ENCODE results near the gene GFRA3.
"Not testable (repeated sequence)": the region's sequence is repeated elsewhere in the genome, so short reads cannot be mapped to it uniquely, and the experiment has no call there.

The GFRA3 gene, protein sequence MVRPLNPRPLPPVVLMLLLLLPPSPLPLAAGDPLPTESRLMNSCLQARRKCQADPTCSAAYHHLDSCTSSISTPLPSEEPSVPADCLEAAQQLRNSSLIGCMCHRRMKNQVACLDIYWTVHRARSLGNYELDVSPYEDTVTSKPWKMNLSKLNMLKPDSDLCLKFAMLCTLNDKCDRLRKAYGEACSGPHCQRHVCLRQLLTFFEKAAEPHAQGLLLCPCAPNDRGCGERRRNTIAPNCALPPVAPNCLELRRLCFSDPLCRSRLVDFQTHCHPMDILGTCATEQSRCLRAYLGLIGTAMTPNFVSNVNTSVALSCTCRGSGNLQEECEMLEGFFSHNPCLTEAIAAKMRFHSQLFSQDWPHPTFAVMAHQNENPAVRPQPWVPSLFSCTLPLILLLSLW

DNA sequence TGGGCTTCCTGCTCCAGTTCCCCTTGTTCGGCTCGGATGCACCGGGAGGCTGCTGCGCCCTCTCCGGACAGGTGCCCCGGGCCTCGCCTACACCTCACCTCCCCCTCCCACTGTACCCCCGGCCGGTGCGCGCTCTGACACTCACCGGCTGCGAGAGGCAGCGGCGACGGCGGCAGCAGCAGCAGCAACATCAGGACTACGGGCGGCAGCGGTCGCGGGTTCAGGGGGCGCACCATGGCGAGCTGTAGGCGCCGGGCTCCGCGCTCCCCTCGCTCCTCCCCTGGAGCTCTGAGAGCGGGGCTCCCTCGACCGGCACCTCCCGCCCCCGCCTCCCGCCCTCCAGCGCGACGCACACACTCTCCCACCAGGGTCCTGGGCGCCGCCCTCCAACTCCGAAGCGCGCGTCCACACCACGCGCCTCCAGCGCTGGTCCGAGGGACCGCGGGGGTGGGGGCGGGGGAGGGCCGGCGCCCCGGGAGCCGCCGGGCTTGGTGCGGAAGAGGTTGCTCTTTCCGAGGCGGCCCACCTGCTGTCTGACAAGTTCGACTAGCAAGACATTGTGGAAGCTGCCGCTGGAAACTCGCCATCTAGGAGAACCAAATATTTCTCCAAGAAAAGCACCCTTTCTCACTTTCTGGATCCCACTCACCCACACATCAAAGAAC is at the start of gene GFRA3:
TSS of gene GFRA3 (minus strand) at position 433 of the 665 bp plus-strand sequence. CDS start at position 236, 197 bp downstream.
- in situ Hi-C loops (cut with MboI; ENCODE audit: low sequenced_read_pairs), result no loop called here

DNA sequence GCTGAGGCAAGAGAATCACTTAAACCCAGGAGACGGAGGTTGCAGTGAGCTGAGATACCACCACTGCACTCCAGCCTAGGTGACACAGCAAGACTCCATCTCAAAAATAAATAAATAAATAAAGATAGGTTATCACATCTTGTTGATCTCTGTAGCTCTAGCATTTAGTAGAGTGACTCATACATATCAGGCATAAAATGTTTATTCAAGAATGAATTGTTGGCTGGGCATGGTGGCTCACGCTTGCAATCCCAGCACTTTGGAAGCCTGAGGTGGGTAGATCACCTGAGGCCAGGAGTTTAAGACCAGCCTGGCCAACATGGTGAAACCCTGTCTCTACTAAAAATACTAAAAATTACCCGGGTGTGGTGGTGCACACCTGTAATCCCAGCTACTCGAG is 43.8 kb upstream of the GFRA3 start:
- in situ Hi-C loops (cut with MboI; ENCODE audit: low sequenced_read_pairs), result not testable (repeated sequence)

DNA sequence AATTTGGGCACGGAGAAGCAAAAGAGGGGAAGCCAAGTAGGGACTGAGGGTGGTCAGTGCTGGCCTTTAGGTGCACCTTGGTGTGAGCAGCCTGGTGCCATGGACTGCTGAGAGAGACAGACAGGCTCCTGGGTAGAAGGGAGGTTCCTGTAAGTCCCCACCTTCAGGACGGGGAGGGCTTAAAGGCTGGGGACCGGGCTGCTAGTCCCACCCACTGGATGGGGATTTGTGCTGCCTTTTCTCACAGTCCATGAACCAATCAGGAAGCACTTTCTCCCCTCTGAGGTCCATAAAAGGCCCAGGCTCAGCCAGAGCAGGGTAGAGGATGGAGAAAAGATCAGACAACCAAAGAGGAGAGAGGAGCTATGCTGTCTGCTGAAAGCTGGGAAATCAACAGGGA is 41.9 kb upstream of the GFRA3 start:
- in situ Hi-C loops (cut with MboI; ENCODE audit: low sequenced_read_pairs), result no loop called here

DNA sequence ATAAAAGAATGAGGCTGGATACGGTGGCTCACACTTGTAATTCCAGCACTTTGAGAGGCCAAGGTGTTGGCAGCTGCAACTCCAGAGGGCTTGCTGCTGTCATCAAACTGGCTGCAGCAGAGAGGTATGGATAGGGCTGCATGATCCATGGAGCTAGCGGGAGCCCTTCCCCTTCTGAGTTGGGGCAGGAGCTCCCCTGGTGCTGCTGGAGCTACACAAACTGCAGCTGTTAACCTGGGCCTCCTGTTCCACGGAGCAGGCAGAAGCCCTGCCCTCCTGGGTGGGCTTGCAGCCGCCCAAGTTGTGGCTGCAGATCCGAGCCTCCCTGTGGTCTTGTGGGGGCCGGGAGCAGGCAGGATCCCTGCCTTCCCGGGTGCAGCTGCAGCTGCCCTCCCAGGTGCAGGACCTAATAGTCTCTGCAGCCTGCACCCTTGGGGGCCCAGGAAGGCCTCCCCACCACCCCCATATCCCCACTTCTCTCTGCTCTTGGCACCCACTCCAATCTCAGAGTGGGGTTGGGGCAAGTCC is 41.4 kb upstream of the GFRA3 start:
- in situ Hi-C loops (cut with MboI; ENCODE audit: low sequenced_read_pairs), result no loop called here

DNA sequence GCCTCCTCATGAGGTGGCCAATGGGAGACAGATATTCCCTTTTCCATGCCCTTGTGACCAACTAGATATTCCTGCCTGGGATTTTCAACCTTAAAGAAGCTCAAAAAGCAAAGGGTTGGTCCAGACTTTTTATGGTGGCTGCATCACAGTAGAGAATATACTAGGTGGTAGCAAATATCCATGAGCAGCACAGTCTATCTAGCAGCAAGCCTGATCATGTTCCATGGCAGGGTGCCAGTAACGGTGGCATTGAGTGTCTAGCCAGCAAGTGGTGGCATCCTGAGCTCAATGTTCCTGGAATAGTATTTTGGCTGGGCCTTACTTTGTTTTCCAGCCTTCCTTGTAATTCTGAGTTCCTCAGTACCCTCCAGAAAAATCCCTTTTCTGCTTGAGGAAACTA is 31.4 kb upstream of the GFRA3 start:
- in situ Hi-C loops (cut with MboI; ENCODE audit: low sequenced_read_pairs), result no loop called here

DNA sequence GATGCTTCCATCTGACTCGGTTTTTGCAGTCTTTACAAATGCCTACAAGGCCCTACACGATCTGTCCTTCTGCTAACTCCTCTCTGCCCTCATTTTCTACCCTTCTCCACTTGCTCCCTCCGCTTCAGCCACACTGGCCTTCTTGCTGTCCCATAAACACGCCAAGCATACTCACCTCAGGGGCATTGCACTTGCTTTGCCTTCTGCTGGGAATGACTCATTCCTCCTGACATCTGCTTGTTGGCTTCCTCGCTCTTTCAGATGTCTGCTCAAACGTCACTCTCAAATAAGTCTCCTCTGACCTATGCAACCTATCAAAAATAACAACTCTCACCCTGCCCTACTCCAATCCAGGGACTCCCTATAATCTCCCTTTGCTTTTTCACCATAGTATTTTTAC is 29.0 kb upstream of the GFRA3 start:
- in situ Hi-C loops (cut with MboI; ENCODE audit: low sequenced_read_pairs), result no loop called here

DNA sequence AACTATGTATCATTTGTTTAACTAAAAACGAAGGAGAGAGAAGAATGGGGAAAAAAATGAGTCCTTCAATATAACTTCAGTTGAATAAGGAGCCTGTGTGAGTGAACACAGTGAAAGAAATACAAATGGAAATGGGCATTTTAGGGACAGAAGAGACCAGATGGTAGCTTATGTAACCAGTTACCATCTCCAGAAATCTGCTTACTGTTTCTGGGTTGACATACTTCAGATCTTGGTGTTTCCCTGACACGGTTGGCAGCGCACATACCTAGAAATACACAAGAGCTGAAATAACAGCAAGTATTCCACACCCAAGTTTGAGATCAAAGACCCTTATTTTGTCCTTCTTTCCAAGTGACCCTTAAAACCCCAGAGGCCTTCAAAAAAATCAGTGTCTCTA is 14.9 kb upstream of the GFRA3 start:
- in situ Hi-C loops (cut with MboI; ENCODE audit: low sequenced_read_pairs), result no loop called here

DNA sequence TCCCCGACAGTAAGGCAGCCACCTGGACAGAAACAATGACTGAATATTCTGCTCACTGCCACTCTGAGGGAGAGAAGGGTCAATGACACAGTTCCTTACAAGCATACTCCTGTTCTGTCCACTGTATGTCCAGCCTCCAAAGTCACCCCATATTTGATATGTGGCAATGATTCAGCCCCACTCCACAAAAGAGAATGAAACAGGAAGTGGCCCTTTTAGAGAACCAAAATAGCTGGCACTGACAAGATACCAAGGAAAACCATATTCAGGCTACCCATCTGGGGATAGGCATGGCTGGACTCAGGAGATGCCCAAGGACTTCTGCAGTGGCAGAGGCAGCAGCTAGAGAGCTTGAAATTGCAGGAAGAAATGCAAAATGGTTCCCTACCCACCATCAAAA is 12.8 kb upstream of the GFRA3 start:
- in situ Hi-C loops (cut with MboI; ENCODE audit: low sequenced_read_pairs), result no loop called here

DNA sequence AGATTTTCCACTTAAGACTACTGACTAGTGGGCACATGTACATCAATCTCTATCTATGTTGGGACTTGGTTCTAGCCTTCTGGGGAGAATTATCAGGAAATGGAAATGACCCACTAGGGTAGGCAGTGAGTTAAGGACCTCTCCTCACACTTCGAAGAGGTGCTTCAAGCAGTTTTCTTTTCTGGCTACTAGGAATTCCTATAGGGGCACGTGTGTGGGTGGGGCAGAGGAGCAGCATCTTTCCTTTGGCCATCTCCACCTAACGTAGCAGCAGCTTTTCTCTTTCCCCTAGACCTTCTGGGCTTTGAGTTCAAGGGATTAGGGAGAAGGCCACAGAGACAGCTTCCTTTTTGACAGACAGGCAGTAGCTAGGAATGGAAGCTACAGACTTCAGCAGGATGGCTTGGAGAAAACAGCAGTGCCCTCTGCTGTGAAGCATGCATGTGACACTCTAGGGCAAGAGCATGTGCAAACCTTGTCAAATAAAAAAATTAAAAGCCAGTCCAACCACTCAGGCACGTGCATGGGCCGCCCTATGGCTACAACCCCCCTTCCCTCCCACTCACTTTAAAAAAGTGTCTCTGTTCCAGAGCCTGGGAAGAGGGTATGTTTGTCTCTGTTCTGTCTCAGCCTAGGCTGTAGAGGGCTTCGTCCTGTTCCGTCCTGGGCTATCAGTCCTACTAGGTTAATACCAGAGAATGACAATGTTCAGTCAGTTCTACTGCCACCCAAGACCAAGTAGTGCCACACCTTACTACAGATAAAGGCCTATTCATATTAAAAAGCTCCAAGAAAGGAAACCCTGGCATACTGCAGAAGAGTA is 8.7 kb upstream of the GFRA3 start:
- in situ Hi-C loops (cut with MboI; ENCODE audit: low sequenced_read_pairs), result no loop called here

DNA sequence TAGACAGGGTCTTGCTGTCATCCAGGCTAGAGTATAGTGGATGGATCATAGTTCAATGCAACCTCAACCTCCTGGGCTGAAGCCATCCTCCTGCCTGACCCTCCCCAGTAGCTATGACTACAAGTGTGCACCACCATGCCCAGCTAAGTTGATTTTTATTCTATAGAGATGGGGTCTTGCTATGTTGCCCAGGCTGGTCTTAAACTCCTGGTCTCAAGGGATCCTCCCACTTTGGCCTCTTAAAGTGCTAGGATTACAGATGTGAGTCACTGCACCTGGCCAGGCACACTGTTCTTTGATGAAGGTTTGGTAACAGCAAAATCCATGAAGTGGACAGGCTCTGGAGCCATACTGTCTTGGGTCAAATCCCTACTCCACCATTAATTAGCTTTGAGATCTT is 6.5 kb upstream of the GFRA3 start:
- in situ Hi-C loops (cut with MboI; ENCODE audit: low sequenced_read_pairs), result no loop called here

DNA sequence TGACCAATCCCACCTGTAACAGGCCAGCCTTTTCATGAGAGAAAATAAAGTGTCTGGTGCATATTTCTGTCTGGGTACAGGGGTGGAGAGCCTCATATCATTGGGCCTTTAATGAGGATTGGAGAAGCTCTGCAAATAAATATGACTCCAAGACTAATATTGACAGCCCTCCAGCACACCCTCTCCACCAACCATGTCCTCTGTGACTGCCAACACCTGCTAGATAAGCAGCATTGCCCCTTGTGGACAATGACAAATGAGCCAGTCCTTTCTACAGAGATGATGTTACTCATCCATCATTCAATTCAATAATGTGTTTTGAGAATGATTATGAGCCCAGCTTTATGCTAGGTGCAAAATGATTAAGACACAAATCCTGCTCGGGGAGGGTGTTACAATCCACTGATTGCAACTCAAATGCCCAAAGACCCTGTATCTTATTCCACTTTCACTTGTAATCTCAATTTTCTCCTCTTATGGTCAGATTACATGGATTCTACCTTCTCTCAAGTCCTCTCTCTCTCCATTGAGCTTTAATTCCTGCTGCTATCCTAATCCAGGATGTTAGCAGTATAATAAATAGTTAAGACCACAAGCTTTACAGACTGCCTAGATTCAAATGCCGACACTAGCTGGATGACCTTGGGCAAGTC is 2.1 kb upstream of the GFRA3 start:
- in situ Hi-C loops (cut with MboI; ENCODE audit: low sequenced_read_pairs), result no loop called here

DNA sequence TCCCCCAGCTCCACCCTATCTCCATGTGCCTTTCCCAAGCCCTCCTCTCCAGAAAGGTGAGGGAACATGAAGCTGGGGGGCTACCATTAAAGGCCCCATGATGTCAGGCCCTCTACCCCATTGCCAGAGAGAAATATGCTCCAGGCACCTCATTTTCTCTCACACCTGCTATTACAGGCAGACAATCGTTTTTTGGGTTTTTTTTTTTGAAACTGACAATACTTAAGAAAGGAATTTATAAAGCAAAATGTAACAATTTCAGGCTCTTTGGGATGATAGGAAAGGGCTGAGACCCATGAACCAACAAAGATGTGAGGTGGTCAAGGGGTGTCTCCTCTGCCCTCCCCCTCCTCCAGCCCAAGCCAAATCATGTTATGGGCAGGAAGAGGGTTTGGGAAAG is 1.5 kb upstream of the GFRA3 start:
- in situ Hi-C loops (cut with MboI; ENCODE audit: low sequenced_read_pairs), result no loop called here

DNA sequence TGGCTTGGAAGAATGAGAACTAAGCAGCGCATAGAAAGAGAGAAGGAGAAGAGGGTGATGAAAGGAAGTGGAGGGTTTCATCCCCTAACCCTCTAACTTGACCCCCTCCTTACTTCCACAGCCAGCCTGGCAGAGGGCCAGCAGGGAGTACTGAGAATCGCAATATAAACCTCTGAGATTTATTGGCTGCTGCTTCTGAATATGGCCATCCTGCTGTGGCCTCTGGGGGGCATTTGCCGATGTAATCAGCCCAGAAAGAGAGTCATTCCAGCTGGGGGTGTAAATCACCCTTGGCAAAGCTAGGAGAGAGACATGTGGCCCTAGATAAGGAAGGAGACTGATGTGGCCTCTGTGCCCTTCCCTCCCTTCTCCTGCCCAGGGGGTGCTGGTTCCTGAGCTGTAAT is 960 bp upstream of the GFRA3 start:
- in situ Hi-C loops (cut with MboI; ENCODE audit: low sequenced_read_pairs), result no loop called here

DNA sequence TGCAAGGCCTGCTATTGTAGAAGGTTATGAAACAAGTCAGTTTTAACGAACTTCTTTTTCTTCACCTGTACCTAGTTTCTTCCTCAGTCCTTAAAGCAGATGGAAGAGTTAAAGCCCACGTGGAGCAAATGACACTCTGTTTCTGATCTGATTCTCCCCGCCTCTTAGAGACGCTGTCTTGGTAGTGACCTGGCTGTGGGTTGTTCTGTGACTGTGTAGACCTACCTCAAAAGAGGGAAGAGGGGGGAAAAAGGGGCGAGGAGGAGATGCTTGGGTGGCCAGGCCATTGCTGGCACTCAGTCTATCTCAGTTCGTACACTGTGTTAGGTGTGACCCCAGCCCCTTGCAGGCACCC is 610 bp downstream of the GFRA3 start:
- in situ Hi-C loops (cut with MboI; ENCODE audit: low sequenced_read_pairs), result no loop called here

DNA sequence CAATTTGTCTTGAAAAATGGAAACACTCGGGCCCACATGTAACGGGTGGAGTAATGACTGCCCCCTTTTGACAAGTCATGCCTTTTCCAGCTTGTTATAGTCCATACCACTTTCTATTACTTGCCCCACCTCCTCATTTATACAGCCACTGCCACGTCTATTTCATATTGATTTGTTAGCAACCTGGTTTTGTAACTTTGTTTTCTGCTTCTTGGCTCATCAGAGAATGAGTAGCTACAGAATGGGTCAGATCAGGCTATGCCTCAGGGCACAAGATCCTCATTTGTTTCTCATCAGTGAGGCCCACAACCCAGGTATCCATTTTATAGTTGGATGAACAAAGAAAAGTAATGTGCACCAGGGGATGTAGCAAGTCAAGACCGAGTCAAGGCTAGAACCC is 1.7 kb downstream of the GFRA3 start:
- in situ Hi-C loops (cut with MboI; ENCODE audit: low sequenced_read_pairs), result no loop called here

DNA sequence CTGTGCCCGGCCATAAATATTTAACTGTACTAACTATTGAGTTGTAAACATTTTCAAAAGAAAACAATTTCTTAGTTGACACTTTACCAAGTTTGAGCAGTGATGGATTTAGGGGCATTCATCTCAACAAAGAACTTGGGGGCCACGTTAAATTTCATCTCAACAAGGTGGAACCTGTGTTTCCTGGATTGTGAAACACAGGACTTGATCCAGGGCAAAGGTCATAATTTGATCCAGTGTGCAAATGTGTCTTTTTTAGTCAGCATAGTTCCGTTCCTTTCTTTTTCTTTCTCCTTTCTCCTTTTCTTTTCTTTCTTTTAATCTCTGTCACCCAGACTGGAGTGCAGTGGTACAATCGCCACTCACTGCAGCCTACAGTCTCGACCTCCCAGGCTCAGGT is 3.1 kb downstream of the GFRA3 start:
- in situ Hi-C loops (cut with MboI; ENCODE audit: low sequenced_read_pairs), result no loop called here

DNA sequence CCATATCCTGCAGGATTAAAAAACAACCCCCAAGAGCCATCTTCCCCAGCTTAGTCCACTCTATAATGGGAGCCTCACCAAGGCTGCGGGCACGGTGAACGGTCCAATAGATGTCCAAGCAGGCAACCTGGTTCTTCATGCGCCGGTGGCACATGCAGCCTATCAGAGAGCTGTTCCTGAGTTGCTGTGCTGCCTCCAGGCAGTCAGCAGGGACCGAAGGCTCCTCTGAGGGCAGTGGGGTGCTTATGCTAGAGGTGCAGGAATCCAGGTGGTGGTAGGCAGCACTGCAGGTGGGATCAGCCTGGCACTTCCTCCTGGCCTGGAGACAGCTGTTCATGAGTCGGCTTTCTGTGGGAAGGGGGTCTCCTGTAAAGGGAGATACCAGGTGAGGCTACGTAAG is 10.2 kb downstream of the GFRA3 start:
- in situ Hi-C loops (cut with MboI; ENCODE audit: low sequenced_read_pairs), result no loop called here

DNA sequence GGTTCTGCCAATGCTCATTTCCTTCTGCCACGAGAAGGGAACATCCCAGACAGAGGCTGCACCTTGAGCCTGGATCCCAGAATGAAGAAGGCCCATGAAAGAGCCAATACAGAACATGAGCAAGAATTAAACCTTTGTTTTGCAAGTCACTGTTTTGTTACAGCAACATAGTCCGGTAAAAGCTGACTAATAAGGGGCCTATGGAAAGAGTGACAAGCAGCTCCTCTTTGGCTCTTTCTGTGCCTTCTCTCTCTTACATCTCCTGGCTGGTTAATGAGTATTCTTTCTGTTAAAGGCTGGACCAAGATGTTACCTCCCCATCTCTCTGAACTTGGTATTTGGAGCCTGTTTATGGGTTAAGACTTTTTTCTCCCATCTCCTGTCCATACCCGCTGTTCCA is 10.8 kb downstream of the GFRA3 start:
- in situ Hi-C loops (cut with MboI; ENCODE audit: low sequenced_read_pairs), result no loop called here

DNA sequence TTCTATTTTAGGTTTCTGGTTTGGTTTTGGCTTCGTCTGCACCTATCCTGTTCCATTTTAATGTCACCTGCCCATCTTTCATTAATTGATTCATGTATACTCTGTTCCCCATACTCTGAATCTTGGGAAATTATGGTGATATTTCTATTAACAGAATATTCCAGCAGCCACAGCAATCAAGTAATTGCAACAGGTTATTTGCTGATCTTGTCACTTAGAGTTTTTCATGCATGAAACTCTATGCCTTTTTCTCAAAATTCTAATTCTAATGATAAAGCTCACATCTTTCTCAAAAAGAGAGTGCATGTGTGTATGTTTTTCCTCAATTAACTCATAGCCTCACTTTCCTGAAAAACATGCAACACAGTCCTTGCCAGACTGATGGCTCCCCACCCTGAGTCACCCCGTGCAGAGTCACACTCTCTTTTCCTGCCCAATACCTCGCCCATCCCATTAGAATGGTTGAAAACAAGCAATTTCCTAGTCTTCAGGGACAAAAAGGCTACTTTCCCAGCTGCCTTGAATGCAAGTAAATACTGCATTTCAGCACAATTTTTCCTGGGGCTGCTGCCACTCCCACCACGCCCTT is 15.6 kb downstream of the GFRA3 start:
- in situ Hi-C loops (cut with MboI; ENCODE audit: low sequenced_read_pairs), result no loop called here

DNA sequence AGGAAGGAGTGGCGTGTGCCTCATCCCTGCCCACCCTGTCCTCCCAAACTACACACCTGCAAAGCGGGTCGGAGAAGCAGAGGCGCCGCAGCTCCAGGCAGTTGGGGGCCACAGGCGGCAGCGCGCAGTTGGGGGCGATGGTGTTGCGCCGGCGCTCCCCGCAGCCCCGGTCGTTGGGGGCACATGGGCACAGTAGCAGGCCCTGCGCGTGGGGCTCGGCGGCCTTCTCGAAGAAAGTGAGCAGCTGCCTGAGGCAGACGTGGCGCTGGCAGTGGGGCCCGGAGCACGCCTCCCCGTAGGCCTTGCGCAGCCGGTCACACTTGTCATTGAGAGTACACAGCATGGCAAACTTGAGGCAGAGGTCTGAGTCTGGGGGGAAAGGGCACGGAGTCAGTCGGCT is 16.8 kb downstream of the GFRA3 start:
- in situ Hi-C loops (cut with MboI; ENCODE audit: low sequenced_read_pairs), result no loop called here

DNA sequence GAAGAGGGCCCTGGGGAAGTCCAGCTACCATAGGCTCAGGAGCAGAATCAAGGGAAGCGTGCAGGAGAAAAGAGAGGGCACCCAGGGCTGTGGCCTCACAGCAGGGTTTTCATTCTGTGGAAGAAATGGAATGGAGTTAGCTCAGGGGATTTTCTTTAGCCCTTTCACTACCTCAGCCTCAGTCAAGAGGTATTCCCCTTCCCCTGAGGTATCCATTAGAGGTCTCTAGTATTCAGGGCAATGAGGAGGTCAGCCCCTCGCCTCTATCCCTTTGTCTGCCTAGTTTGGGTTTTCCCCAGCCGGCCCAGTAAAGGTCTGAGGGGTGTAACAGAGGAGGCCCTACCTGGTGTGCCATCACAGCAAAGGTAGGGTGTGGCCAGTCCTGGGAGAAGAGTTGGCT is 21.5 kb downstream of the GFRA3 start:
- in situ Hi-C loops (cut with MboI; ENCODE audit: low sequenced_read_pairs), result no loop called here
